K562 (cell line): ENCODE results near the gene SOX12. TPM values are rescaled to one million over a fixed set of nuclear protein-coding genes. Genes with fewer than 3 reads are reported as not detected.

ENCODE experiments used
- ARID1B ChIP-seq: fragments of 450-650 bp; IDR thresholded peaks from 2 replicates; pipeline ENCODE4 v1.6.1; 2016; ENCODE audit warnings: antibody characterized with exemption, mild to moderate bottlenecking, inconsistent platforms
- CSDE1 ChIP-seq, 2 experiments: fragments of 450-650 bp; IDR thresholded peaks; 2 replicates each; pipeline ENCODE4 v1.6.1; 2016; ENCODE audit warnings: mild to moderate bottlenecking in 1 of 2
- HBP1 ChIP-seq: fragments of 450-650 bp; formaldehyde crosslinking; IDR thresholded peaks from 2 replicates; pipeline ENCODE4 v1.4.0; 2022; ENCODE audit warnings: missing genetic modification characterization
- MCM5 ChIP-seq: fragments of 450-650 bp; IDR thresholded peaks from 2 replicates; pipeline ENCODE4 v1.6.1; 2016; ENCODE audit warnings: low read depth
- REST ChIP-seq, 2 experiments: fragments of 450-650 bp; formaldehyde crosslinking in 1 of 2; IDR thresholded peaks; 2 replicates each; pipeline versions ENCODE4 v1.4.0 to v1.6.1; 2014 to 2020; ENCODE audit warnings: mild to moderate bottlenecking in 2 of 2, borderline replicate concordance in 1 of 2, low read depth in 1 of 2
- SOX6 ChIP-seq: fragments of 450-650 bp; IDR thresholded peaks from 2 replicates; pipeline ENCODE4 v1.6.1; 2014; ENCODE audit warnings: mild to moderate bottlenecking
- THAP12 ChIP-seq: fragments of 250-450 bp; sonication (Bioruptor Pico); IDR thresholded peaks from 2 replicates; pipeline ENCODE4 v1.9.0; 2021; ENCODE audit warnings: mild to moderate bottlenecking, inconsistent platforms
- ZKSCAN3 ChIP-seq: fragments of 250-450 bp; sonication (Bioruptor Pico); IDR thresholded peaks from 2 replicates; pipeline ENCODE4 v1.4.0; 2020
- ZNF212 ChIP-seq: fragments of 450-650 bp; formaldehyde crosslinking; IDR thresholded peaks from 2 replicates; pipeline ENCODE4 v1.4.0; 2020; ENCODE audit warnings: mild to moderate bottlenecking
- ZNF395 ChIP-seq: fragments of 200-800 bp; sonication (Bioruptor generic); IDR thresholded peaks from 2 replicates; pipeline ENCODE4 v1.6.1; 2017; ENCODE audit warnings: missing genetic modification characterization, missing compliant biosample characterization
- ZNF764 ChIP-seq: fragments of 250-450 bp; sonication (Bioruptor Pico); IDR thresholded peaks from 2 replicates; pipeline ENCODE4 v1.4.0; 2020; ENCODE audit warnings: low read depth, mild to moderate bottlenecking, moderate library complexity
- polyA plus RNA-seq, 8 experiments: library from polyadenylated mRNA; depleted of rRNA in 4 of 8; stranded (reverse) in 5 of 8; unstranded in 3 of 8; fragments of >200 nt; fragmentation: Nextera tagmentation in 2 of 8; fragmentation: Illumina TruSeq in 1 of 8; extraction: Ambion mirVana in 2 of 8; extraction: Trizol in 1 of 8; gene quantifications; 2 replicates each; pipeline versions ENCODE4 v1.2.1 to v1.2.3, GENCODE V29; 2011 to 2014; ENCODE audit warnings: inconsistent platforms in 1 of 8, missing spikeins in 1 of 8
- total RNA-seq, 7 experiments: library from RNA; depleted of rRNA in 6 of 7; stranded (reverse); fragments of >200 nt in 6 of 7; fragmentation: Illumina TruSeq in 2 of 7; extraction: Trizol in 2 of 7; gene quantifications; 2 replicates each; pipeline versions ENCODE4 v1.2.1 to v1.2.3, GENCODE V29; 2011 to 2021; ENCODE audit warnings: low replicate concordance in 1 of 7

SOX12 gene
- total and polyA plus RNA-seq, 9 of the 15 experiments (the other 6 are each of a cell fraction or from before 2014, with no cell fraction given): 0.42 to 26.3 (median 2.6) TPM

GRCh38 chr20:373171-373890, 48.0 kb downstream of the SOX12 start (continued):
- no peak; the same call in 1 of the 2 replicates for TF ChIP-seq ARID1B
- TF ChIP-seq ZNF395 (CRISPR knock-in tag): peak; percentile 34; the same call in 1 of the 2 replicates
- peak; percentile 54; the same call in 1 of the 2 replicates for TF ChIP-seq SOX6
- no peak for TF ChIP-seq MCM5
- TF ChIP-seq ZNF764 (CRISPR knock-in tag): no peak
- TF ChIP-seq CSDE1 (IDR thresholded peaks at IDR 0.05): peak in 1 of 2 experiments; percentile 54; a peak in 1 of 4 replicates
- no peak for TF ChIP-seq THAP12 (CRISPR knock-in tag)
- TF ChIP-seq HBP1 (CRISPR knock-in tag): no peak
- no peak for TF ChIP-seq ZKSCAN3 (CRISPR knock-in tag)
- peak; percentile 3; the same call in 1 of the 2 replicates for TF ChIP-seq REST (IDR thresholded peaks at IDR 0.05; ENCODE audit: borderline replicate concordance)
- no peak for TF ChIP-seq REST (CRISPR knock-in tag; IDR thresholded peaks at IDR 0.05; ENCODE audit: low read depth)
- TF ChIP-seq ZNF212 (CRISPR knock-in tag): no peak
